IMR-90 (cell line): ENCODE results near the gene LMO1. TPM values are rescaled to one million over a fixed set of nuclear protein-coding genes. Genes with fewer than 3 reads are reported as not detected.

Experiments
- ATAC-seq: fragments of 200-7000 bp; cut with Tn5 transposase; 2 replicates; pipeline ENCODE4 v1.9.1; 2020; ENCODE audit warnings: low read depth, mild to moderate bottlenecking, moderate library complexity
- BruUV-seq: library from RNA; stranded (reverse); fragments of 400-500 nt; replicated peaks from 2 replicates; lab custom pipeline; 2021; lab: Mats Ljungman, UMichigan
- CTCF ChIA-PET: fragments of 300-600 bp; formaldehyde crosslinking; extraction: SDS; loops from one replicate; lab custom pipeline; 2021; ENCODE audit warnings: antibody characterized with exemption; lab: Yijun Ruan, JAX
- POLR2A ChIA-PET: fragments of 300-600 bp; sonication (Branson Sonifier 250); formaldehyde crosslinking; loops from one replicate; lab custom pipeline; 2022; ENCODE audit warnings: antibody characterized with exemption; ENCODE audit not compliant: unreplicated experiment; lab: Charles Lee
- DNase-seq: peaks from one replicate; pipeline ENCODE4 v3.0.0; 2013
- H2AFZ ChIP-seq: replicated peaks from 2 replicates; pipeline ENCODE3; 2013; ENCODE audit warnings: low read length, mild to moderate bottlenecking; ENCODE audit not compliant: poor library complexity
- H2AK5ac ChIP-seq: 2 replicates; pipeline ENCODE4 v1.6.1; 2013; ENCODE audit warnings: low read depth, low read length, inconsistent platforms
- H2AK9ac ChIP-seq: replicated peaks from 2 replicates; pipeline ENCODE3; 2013; ENCODE audit warnings: mild to moderate bottlenecking, low read depth, low read length, moderate library complexity; ENCODE audit not compliant: poor library complexity
- H2BK120ac ChIP-seq: 2 replicates; pipeline ENCODE4 v1.6.1; 2013; ENCODE audit warnings: low read depth, low read length, inconsistent platforms
- H2BK15ac ChIP-seq: 3 replicates; pipeline ENCODE4 v1.6.1; 2013; ENCODE audit warnings: low read depth, low read length, inconsistent platforms
- H2BK20ac ChIP-seq: 2 replicates; pipeline ENCODE4 v1.6.1; 2013; ENCODE audit warnings: low read depth, mild to moderate bottlenecking, inconsistent platforms, low read length, moderate library complexity
- H2BK5ac ChIP-seq: 2 replicates; pipeline ENCODE4 v1.6.1; 2013; ENCODE audit warnings: mild to moderate bottlenecking, low read depth, low read length, inconsistent platforms; ENCODE audit not compliant: poor library complexity, severe bottlenecking
- H3K14ac ChIP-seq: replicated peaks from 2 replicates; pipeline ENCODE4 v1.6.1; 2013; ENCODE audit warnings: low read depth, low read length, inconsistent platforms
- H3K18ac ChIP-seq: 2 replicates; pipeline ENCODE4 v1.6.1; 2013; ENCODE audit warnings: low read depth, low read length, control low read depth
- H3K23ac ChIP-seq: 2 replicates; pipeline ENCODE4 v1.6.1; 2013; ENCODE audit warnings: low read depth, low read length, inconsistent platforms
- H3K27ac ChIP-seq: 2 replicates; pipeline ENCODE4 v1.5.1; 2013; ENCODE audit warnings: mild to moderate bottlenecking, control low read depth, low read length; ENCODE audit not compliant: insufficient read depth
- H3K27me3 ChIP-seq: 2 replicates; pipeline ENCODE4 v1.6.1; 2013; ENCODE audit warnings: low read length; ENCODE audit not compliant: control insufficient read depth, insufficient read depth
- H3K36me3 ChIP-seq: 2 replicates; pipeline ENCODE4 v1.6.1; 2013; ENCODE audit warnings: low read length, mixed read lengths; ENCODE audit not compliant: control insufficient read depth, insufficient read depth
- H3K4ac ChIP-seq: 2 replicates; pipeline ENCODE4 v1.6.1; 2013; ENCODE audit warnings: low read depth, low read length, inconsistent platforms
- H3K4me1 ChIP-seq: 2 replicates; pipeline ENCODE4 v1.6.1; 2013; ENCODE audit warnings: low read length, mixed read lengths; ENCODE audit not compliant: control insufficient read depth, insufficient read depth
- H3K4me2 ChIP-seq: 2 replicates; pipeline ENCODE4 v1.6.1; 2013; ENCODE audit warnings: low read depth, mild to moderate bottlenecking, control low read depth, low read length, moderate library complexity
- H3K4me3 ChIP-seq: 2 replicates; pipeline ENCODE4 v1.5.1; 2013; ENCODE audit warnings: low read depth, mild to moderate bottlenecking, control low read depth, low read length, moderate library complexity; ENCODE audit not compliant: insufficient read depth
- H3K56ac ChIP-seq: 2 replicates; pipeline ENCODE4 v1.6.1; 2013; ENCODE audit warnings: low read length, inconsistent platforms; ENCODE audit not compliant: insufficient read depth; ENCODE audit errors: extremely low read depth
- H3K79me1 ChIP-seq, 2 experiments: 2 replicates each; pipeline ENCODE4 v1.6.1; 2013; ENCODE audit warnings: low read length in 2 of 2, inconsistent platforms in 1 of 2, low read depth in 1 of 2
- H3K9ac ChIP-seq: 2 replicates; pipeline ENCODE4 v1.6.1; 2013; ENCODE audit warnings: low read depth, low read length, control low read depth
- H3K9me1 ChIP-seq: 2 replicates; pipeline ENCODE4 v1.6.1; 2013; ENCODE audit warnings: low read length, inconsistent platforms; ENCODE audit not compliant: insufficient read depth
- H3K9me3 ChIP-seq: 2 replicates; pipeline ENCODE4 v1.6.1; 2013; ENCODE audit warnings: low read length; ENCODE audit not compliant: control insufficient read depth, insufficient read depth
- H4K20me1 ChIP-seq: 2 replicates; pipeline ENCODE4 v1.6.1; 2013; ENCODE audit warnings: low read length, inconsistent platforms; ENCODE audit not compliant: insufficient read depth
- H4K5ac ChIP-seq: 2 replicates; pipeline ENCODE4 v1.6.1; 2013; ENCODE audit warnings: mild to moderate bottlenecking, low read depth, low read length, control low read depth
- H4K8ac ChIP-seq, 2 experiments: 2 replicates each; pipeline ENCODE4 v1.6.1; 2013; ENCODE audit warnings: low read depth in 2 of 2, low read length in 2 of 2, control low read depth in 1 of 2, inconsistent platforms in 1 of 2
- H4K91ac ChIP-seq: 2 replicates; pipeline ENCODE4 v1.6.1; 2013; ENCODE audit warnings: low read depth, low read length, inconsistent platforms; ENCODE audit not compliant: insufficient read depth
- BHLHE40 ChIP-seq: fragments of 150-350 bp; IDR thresholded peaks from 2 replicates; pipeline ENCODE4 v1.6.1; 2016; ENCODE audit warnings: mild to moderate bottlenecking, low read depth, low read length
- CEBPB ChIP-seq: IDR thresholded peaks from 2 replicates; pipeline ENCODE4 v1.6.1; 2012; ENCODE audit warnings: low read depth, low read length, improper control_type of control experiment
- CHD1 ChIP-seq: IDR thresholded peaks from 2 replicates; pipeline ENCODE4 v1.6.1; 2012; ENCODE audit warnings: low read depth, low read length, improper control_type of control experiment
- FOS ChIP-seq: fragments of 150-350 bp; IDR thresholded peaks from 2 replicates; pipeline ENCODE4 v1.6.1; 2016; ENCODE audit warnings: low read depth, low read length
- MAFK ChIP-seq: IDR thresholded peaks from 2 replicates; pipeline ENCODE4 v1.6.1; 2012; ENCODE audit warnings: low read depth, low read length, improper control_type of control experiment
- MAZ ChIP-seq: IDR thresholded peaks from 2 replicates; pipeline ENCODE4 v1.6.1; 2012; ENCODE audit warnings: low read depth, mild to moderate bottlenecking, low read length, improper control_type of control experiment, moderate library complexity, borderline replicate concordance
- MXI1 ChIP-seq: IDR thresholded peaks from 2 replicates; pipeline ENCODE4 v1.6.1; 2012; ENCODE audit warnings: low read depth, mild to moderate bottlenecking, low read length, moderate library complexity, borderline replicate concordance
- NFE2L2 ChIP-seq: fragments of 150-350 bp; IDR thresholded peaks from 2 replicates; pipeline ENCODE4 v1.6.1; 2016; ENCODE audit warnings: low read depth, mild to moderate bottlenecking, low read length
- POLR2A ChIP-seq: IDR thresholded peaks from 2 replicates; pipeline ENCODE4 v1.6.1; 2012; ENCODE audit warnings: mild to moderate bottlenecking, low read depth, low read length
- RAD21 ChIP-seq: IDR thresholded peaks from 2 replicates; pipeline ENCODE4 v1.6.1; 2012; ENCODE audit warnings: low read length, improper control_type of control experiment
- RCOR1 ChIP-seq: IDR thresholded peaks from 2 replicates; pipeline ENCODE4 v1.6.1; 2012; ENCODE audit warnings: mild to moderate bottlenecking, low read length, improper control_type of control experiment; ENCODE audit not compliant: insufficient replicate concordance
- RFX5 ChIP-seq: IDR thresholded peaks from 2 replicates; pipeline ENCODE4 v1.8.0; 2012; ENCODE audit warnings: low read depth, mild to moderate bottlenecking, low read length, moderate library complexity
- SMC3 ChIP-seq: fragments of 150-350 bp; IDR thresholded peaks from 2 replicates; pipeline ENCODE4 v1.6.1; 2016; ENCODE audit warnings: low read depth, mild to moderate bottlenecking, antibody characterized with exemption, low read length, moderate library complexity
- WGBS, 2 experiments: methylation state at CpG; one replicate each; pipeline versions ENCODE4 v1.1.5 to v1.1.7; 2013; ENCODE audit warnings: missing lambda C conversion rate in 2 of 2; ENCODE audit not compliant: insufficient read length in 1 of 2; ENCODE audit errors: extremely low coverage in 2 of 2; 5-methylcytosine and 5-hydroxymethylcytosine counted together
- dilution Hi-C: fragments of 300-500 bp; cut with HindIII; formaldehyde crosslinking; loops from one replicate; pipeline ENCODE4 v1.14.3; 2018; ENCODE audit warnings: low sequenced_read_pairs; ENCODE audit not compliant: unreplicated experiment
- in situ Hi-C: fragments of 300-500 bp; cut with MboI; formaldehyde crosslinking; loops from 3 replicates; pipeline ENCODE4 v1.14.3; 2019; ENCODE audit warnings: low sequenced_read_pairs, inconsistent platforms, mixed read lengths
- intact Hi-C: fragments of 100-400 bp; cut with micrococcal nuclease; formaldehyde crosslinking; loops from 2 replicates; pipeline ENCODE4 v1.10.0; 2022
- polyA plus RNA-seq, 3 experiments: library from polyadenylated mRNA; depleted of rRNA; stranded (reverse); fragments of >200 nt; gene quantifications; 2 replicates each; pipeline ENCODE4 v1.2.3, GENCODE V29; 2012; ENCODE audit warnings: low replicate concordance in 1 of 3
- total RNA-seq: library from RNA; depleted of rRNA; stranded (reverse); fragments of >200 nt; gene quantifications from 2 replicates; pipeline ENCODE4 v1.2.3, GENCODE V29; 2012
- TF ChIP-seq, protein P1 (sequence below): fragments of 150-350 bp; IDR thresholded peaks from 2 replicates; pipeline ENCODE4 v1.6.1; 2016; ENCODE audit warnings: low read depth, mild to moderate bottlenecking, low read length, moderate library complexity, borderline replicate concordance
- TF ChIP-seq, protein P2 (sequence below): conservative IDR thresholded peaks from 2 replicates; pipeline ENCODE4 v1.5.1; 2012; ENCODE audit warnings: mild to moderate bottlenecking, low read depth, low read length, improper control_type of control experiment
- TF ChIP-seq, protein P3 (sequence below): fragments of 150-350 bp; IDR thresholded peaks from 2 replicates; pipeline ENCODE4 v1.6.1; 2017; ENCODE audit warnings: mild to moderate bottlenecking, antibody characterized with exemption, low read length, low read depth

LMO1 gene
- total and polyA plus RNA-seq, 2 of the 4 experiments (the other 2 are of a cell fraction): not detected

DNA sequence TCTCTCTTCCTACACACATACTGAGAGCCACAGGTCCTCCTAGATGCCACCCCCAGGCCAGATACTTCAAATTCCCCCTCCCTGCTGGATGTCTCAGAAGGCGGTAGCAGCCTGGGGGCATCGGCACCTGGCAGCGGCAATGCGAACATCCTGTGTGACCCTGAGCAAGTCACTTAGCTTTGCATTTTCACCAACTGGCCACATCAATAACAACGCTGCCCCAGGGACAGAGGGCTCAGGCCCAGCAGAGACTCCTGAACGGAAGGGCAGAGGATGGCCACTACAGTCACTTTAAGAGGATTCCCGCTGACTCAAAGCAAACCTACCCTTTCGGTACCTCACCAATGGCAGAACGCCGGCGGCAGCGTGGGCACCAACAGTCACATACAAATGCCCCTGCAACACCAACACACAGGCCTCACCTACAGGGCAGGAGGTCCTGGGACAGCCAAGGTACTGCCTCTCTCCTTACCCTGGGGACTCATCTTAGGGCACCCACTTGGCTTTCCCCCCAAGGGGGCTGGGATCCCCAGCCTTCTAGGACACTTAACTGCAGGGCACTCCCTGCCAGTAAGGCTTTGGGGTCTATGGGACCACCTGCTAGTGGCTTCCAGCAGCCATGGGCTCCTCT lies 1.6 kb downstream of the LMO1 start:
- 61% methylated on average over 4 of the region's 12 CpGs; no CpG with 5 or more reads in 1 of the 2 experiments for WGBS, 2 experiments
- H3K27me3 ChIP-seq: peaks cover 69% of the 10 kb centered on the region
- peak overlapping the region; percentile 88; the same call in 1 of the 2 replicates for H3K4me2 ChIP-seq
- H4K91ac ChIP-seq: no peak overlapping the region
- H3K9me3 ChIP-seq: no peaks in the 10 kb centered on the region
- peak overlapping the region; percentile 84 for H2AFZ ChIP-seq
- in situ Hi-C loops: no loop called here
- DNase-seq (no peak), ATAC-seq (no peak)
- no peak overlapping the region for H3K4ac ChIP-seq
- H3K4me1 ChIP-seq: no peaks in the 10 kb centered on the region; the same call in 1 of the 2 replicates
- H2BK5ac ChIP-seq: no peak overlapping the region
- no peak overlapping the region for H2AK5ac ChIP-seq
- H2BK15ac ChIP-seq: no peak overlapping the region
- no peak overlapping the region for H3K18ac ChIP-seq
- CTCF ChIA-PET: no interaction called here
- no peak for TF ChIP-seq MAFK
- TF ChIP-seq MXI1: no peak
- TF ChIP-seq, protein P1, sequence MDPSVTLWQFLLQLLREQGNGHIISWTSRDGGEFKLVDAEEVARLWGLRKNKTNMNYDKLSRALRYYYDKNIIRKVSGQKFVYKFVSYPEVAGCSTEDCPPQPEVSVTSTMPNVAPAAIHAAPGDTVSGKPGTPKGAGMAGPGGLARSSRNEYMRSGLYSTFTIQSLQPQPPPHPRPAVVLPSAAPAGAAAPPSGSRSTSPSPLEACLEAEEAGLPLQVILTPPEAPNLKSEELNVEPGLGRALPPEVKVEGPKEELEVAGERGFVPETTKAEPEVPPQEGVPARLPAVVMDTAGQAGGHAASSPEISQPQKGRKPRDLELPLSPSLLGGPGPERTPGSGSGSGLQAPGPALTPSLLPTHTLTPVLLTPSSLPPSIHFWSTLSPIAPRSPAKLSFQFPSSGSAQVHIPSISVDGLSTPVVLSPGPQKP: no peak
- TF ChIP-seq RCOR1: no peak
- TF ChIP-seq, protein P2, sequence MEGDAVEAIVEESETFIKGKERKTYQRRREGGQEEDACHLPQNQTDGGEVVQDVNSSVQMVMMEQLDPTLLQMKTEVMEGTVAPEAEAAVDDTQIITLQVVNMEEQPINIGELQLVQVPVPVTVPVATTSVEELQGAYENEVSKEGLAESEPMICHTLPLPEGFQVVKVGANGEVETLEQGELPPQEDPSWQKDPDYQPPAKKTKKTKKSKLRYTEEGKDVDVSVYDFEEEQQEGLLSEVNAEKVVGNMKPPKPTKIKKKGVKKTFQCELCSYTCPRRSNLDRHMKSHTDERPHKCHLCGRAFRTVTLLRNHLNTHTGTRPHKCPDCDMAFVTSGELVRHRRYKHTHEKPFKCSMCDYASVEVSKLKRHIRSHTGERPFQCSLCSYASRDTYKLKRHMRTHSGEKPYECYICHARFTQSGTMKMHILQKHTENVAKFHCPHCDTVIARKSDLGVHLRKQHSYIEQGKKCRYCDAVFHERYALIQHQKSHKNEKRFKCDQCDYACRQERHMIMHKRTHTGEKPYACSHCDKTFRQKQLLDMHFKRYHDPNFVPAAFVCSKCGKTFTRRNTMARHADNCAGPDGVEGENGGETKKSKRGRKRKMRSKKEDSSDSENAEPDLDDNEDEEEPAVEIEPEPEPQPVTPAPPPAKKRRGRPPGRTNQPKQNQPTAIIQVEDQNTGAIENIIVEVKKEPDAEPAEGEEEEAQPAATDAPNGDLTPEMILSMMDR: no peak
- TF ChIP-seq POLR2A: no peak
- TF ChIP-seq MAZ: no peak
- TF ChIP-seq FOS: no peak
- TF ChIP-seq BHLHE40: no peak
- no peak for TF ChIP-seq NFE2L2
- TF ChIP-seq SMC3: no peak
- no peak for TF ChIP-seq RFX5
- no peak for TF ChIP-seq CEBPB
- TF ChIP-seq, protein P3, sequence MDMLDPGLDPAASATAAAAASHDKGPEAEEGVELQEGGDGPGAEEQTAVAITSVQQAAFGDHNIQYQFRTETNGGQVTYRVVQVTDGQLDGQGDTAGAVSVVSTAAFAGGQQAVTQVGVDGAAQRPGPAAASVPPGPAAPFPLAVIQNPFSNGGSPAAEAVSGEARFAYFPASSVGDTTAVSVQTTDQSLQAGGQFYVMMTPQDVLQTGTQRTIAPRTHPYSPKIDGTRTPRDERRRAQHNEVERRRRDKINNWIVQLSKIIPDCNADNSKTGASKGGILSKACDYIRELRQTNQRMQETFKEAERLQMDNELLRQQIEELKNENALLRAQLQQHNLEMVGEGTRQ: no peak
- TF ChIP-seq RAD21: no peak
- TF ChIP-seq CHD1: no peak
- no peaks in the 10 kb centered on the region for H3K79me1 ChIP-seq
- no TSS peak for BruUV-seq
- no peak overlapping the region for H4K5ac ChIP-seq
- no peak overlapping the region for H3K14ac ChIP-seq
- no peaks in the 10 kb centered on the region for H4K20me1 ChIP-seq
- no peak overlapping the region for H3K56ac ChIP-seq
- H3K36me3 ChIP-seq: no peaks in the 10 kb centered on the region
- H2AK9ac ChIP-seq: peak overlapping the region; percentile 56
- POLR2A ChIA-PET: no interaction called here
- no peak overlapping the region for H3K9ac ChIP-seq
- H3K4me3 ChIP-seq: no peak overlapping the region
- H2BK20ac ChIP-seq: no peak overlapping the region
- no peak overlapping the region for H3K27ac ChIP-seq
- no peaks in the 10 kb centered on the region for H3K9me1 ChIP-seq
- no peak overlapping the region for H4K8ac ChIP-seq
- H2BK120ac ChIP-seq: no peak overlapping the region
- dilution Hi-C loops: no loop called here
- intact Hi-C loops: loop anchor here (5.0 kb wide), 1 partner anchor 165 kb away; no protein-coding TSS in a partner anchor
- no peak overlapping the region for H3K23ac ChIP-seq
